ENCODE data around the gene HMCES.

The HMCES gene

DNA sequence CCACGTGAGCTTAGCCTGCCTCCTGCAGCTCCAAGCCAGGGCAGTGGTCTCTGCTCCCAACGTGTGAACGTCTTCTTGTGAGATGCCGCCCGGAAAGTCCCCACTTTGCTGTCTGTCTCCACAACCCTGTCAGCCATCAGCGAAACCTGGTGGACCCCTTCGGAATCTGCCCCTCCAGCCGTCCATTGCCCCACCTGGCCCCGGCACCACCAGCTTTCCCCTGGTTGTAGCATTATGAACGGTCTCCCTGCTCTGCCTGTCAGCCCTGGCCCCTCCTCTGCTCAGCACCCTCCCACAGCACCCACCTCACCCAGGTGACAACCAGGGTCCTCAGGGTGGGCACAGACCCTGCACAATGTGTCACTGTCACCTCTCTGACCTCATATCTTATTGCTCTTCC is 71.1 kb downstream of the HMCES start:
- DNase-seq, result no peak

GRCh38 chr3:129352045-129352444 is 73.4 kb downstream of the HMCES start:
- DNase-seq, result peak; percentile 44

DNA sequence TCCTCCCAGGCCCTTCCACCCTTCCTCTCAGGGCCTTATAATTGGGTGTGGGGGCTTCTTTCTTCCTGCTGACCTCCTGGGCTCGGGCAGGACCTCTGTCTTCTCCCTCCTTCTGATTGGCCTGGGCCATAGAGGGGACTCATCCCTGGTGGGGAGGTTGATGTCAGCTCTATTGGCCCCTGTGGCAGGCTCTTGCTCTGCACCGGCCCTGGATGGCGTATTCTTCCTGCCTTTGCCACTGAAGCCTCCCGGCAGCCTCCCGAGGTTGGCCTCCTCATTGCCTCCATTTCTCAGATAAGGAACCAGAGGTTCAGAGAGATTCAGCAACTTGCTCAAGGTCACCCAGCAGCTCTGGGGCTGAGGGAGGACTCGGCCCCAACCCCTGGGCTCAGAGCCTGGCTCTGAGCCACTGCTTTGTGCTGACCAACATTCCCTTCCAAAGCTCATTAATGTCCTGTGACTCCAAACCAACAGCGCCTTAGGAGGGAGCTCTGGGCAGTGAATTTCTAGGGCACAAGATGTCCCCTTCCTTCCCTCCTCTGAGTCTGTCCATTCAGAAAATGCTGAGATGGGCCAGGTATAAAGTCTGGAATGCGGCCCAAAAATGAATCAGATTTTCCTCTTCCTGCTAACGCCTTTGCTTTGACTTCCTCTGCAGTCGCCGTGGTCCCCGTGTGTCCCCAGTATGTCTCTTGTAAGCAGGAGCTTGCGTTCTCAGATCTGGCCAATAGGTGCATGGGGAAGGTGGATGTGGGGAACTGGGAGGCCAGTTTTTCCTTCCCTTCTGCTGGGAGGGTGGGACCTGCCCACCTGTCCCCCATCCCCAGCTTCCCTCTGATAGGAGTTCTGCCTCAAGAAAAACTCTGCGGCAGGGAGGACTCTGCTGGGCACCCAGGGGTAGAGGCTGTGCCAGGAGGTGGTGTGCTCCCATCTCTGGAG is 74.2 kb downstream of the HMCES start:
- no peak for DNase-seq

DNA sequence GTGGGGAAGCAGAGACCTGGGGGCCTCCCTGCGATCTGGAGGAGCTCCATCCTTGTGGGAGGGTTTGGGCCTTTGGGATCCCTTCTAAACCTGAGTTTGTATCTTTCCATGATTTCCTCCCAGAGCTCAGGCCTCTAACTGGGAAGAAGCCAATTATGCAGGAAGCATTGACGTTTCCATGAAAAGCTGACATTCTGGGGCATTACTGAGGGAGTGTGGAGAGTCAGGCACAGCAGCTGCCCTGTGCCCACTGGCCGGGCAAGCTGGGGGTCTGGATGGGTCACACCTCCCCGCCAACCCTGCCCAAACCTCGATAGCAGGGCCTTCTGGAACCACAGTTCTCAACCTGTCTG is 74.9 kb downstream of the HMCES start:
- no peak for DNase-seq

All from NCI-H82 (cell line).